ENCODE data around the gene C2CD2L.

DNA sequence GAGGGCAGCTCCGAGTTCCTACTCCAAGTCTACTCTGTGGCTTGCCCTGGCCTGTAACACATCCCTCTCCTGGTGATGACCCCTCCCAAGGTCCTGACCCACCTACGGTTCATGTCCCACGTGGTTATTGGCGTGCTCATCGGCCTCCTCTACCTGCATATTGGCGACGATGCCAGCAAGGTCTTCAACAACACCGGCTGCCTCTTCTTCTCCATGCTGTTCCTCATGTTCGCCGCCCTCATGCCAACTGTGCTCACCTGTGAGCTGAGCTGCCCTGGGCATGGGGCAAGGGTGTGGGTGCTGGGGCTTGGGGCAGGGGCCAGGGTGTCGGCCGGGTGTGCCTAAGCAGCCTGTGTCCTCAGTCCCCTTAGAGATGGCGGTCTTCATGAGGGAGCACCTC, 51.3 kb downstream of the C2CD2L start:
- TF ChIP-seq, protein P1, sequence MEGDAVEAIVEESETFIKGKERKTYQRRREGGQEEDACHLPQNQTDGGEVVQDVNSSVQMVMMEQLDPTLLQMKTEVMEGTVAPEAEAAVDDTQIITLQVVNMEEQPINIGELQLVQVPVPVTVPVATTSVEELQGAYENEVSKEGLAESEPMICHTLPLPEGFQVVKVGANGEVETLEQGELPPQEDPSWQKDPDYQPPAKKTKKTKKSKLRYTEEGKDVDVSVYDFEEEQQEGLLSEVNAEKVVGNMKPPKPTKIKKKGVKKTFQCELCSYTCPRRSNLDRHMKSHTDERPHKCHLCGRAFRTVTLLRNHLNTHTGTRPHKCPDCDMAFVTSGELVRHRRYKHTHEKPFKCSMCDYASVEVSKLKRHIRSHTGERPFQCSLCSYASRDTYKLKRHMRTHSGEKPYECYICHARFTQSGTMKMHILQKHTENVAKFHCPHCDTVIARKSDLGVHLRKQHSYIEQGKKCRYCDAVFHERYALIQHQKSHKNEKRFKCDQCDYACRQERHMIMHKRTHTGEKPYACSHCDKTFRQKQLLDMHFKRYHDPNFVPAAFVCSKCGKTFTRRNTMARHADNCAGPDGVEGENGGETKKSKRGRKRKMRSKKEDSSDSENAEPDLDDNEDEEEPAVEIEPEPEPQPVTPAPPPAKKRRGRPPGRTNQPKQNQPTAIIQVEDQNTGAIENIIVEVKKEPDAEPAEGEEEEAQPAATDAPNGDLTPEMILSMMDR (IDR thresholded peaks at IDR 0.05): no peak
- TF ChIP-seq POLR2A (IDR thresholded peaks at IDR 0.05): no peak
